Measurements from ENCODE around the gene NME2.

GRCh38 chr17:51189628-51190027 lies 23.4 kb downstream of the NME2 start:
- TF ChIP-seq POLR2A (IDR thresholded peaks at IDR 0.05) (no peak), CTCF (IDR thresholded peaks at IDR 0.05) (no peak)

Measured in transverse colon (tissue), 3 donors.